Stimulated activated naive CD8-positive, alpha-beta T cell treated with anti-CD3 and anti-CD28 coated beads, Interleukin-15, amount 100 ng/mL, for 72 hours (primary cell): ENCODE results near the gene EML5.

Experiments used
- ATAC-seq: fragments of 150-1000 bp; cut with Tn5 transposase; 2 replicates; pipeline ENCODE4 v1.10.0; 2021; ENCODE audit warnings: mild to moderate bottlenecking, moderate library complexity
- DNase-seq, 2 donors: peaks; one replicate each; pipeline ENCODE4 v3.0.0; 2021 to 2022
- H3K27ac Mint-ChIP-seq, 2 donors: one replicate each; pipeline ENCODE4 v1.8.0; 2022; ENCODE audit warnings: mild to moderate bottlenecking in 2 of 2, mixed read lengths in 2 of 2, moderate library complexity in 2 of 2
- H3K27me3 Mint-ChIP-seq: one replicate; pipeline ENCODE4 v1.8.0; 2022; ENCODE audit warnings: mixed read lengths
- H3K4me1 Mint-ChIP-seq: one replicate; pipeline ENCODE4 v1.8.0; 2022; ENCODE audit warnings: mild to moderate bottlenecking, mixed read lengths
- H3K4me3 Mint-ChIP-seq, 2 donors: one replicate each; pipeline ENCODE4 v1.8.0; 2022; ENCODE audit warnings: mild to moderate bottlenecking in 2 of 2, mixed read lengths in 2 of 2, moderate library complexity in 1 of 2
- H3K9me3 Mint-ChIP-seq, 2 donors: one replicate each; pipeline ENCODE4 v1.8.0; 2022; ENCODE audit warnings: mixed read lengths in 2 of 2

Gene EML5

GRCh38 chr14:88792473-88793258 is at the start of gene EML5:
EML5 (minus strand) TSS chr14:88792953; CDS start chr14:88792503, 450 bp downstream.
- ATAC-seq (peak; percentile 80), DNase-seq (peak; percentile 89)
- Mint-ChIP-seq H3K9me3 (no peaks in the 10 kb centered on the region), H3K27me3 (peaks cover 5% of the 10 kb centered on the region), H3K27ac (peak within 1 kb of the TSS; percentile 86 to 96), H3K4me3 (peak within 1 kb of the TSS; percentile 91 to 92), H3K4me1 (peaks cover 22% of the 10 kb centered on the region)

- Mint-ChIP-seq H3K9me3 (no peaks in the 10 kb centered on the region), H3K27me3 (no peaks in the 10 kb centered on the region), H3K4me1 (no peaks in the 10 kb centered on the region), H3K27ac (no peak overlapping the region), H3K4me3 (no peak overlapping the region)
- ATAC-seq = no peak
- DNase-seq = no peak
These were observed 49.7 kb upstream of the EML5 start for GRCh38 chr14:88842414-88842813.

DNA sequence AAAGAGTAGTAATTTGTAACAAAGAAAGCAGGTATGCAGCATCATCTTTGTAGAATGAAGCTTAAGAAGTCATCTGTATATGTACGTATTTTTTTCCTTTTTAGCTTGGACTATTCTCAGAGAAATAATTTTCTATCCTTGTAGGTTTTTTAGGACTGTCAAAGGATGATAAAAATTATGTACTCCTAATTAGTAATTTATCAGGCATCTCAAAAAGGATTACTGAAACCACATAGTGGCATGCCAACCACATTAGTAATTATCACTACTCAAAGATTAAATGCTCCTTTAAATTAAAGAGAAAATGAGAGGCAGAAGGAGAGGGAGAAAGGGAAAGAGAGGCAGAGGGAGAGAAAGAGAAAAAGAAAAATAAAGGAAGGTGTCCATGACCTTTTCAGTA is 49.0 kb upstream of the EML5 start:
- DNase-seq = no peak
- no peaks in the 10 kb centered on the region for H3K9me3 Mint-ChIP-seq
- H3K4me3 Mint-ChIP-seq = no peak overlapping the region
- no peak overlapping the region for H3K27ac Mint-ChIP-seq
- no peaks in the 10 kb centered on the region for H3K4me1 Mint-ChIP-seq
- ATAC-seq = no peak
- no peaks in the 10 kb centered on the region for H3K27me3 Mint-ChIP-seq

GRCh38 chr14:88840926-88841325 is 48.2 kb upstream of the EML5 start:
- H3K4me3 Mint-ChIP-seq = no peak overlapping the region
- no peak overlapping the region for H3K27ac Mint-ChIP-seq
- H3K4me1 Mint-ChIP-seq = no peaks in the 10 kb centered on the region
- DNase-seq = no peak
- H3K27me3 Mint-ChIP-seq = no peaks in the 10 kb centered on the region
- no peaks in the 10 kb centered on the region for H3K9me3 Mint-ChIP-seq
- ATAC-seq = no peak

GRCh38 chr14:88838015-88838414 is 45.3 kb upstream of the EML5 start:
- DNase-seq = no peak
- Mint-ChIP-seq H3K4me3 (no peak overlapping the region), H3K9me3 (no peaks in the 10 kb centered on the region), H3K4me1 (no peaks in the 10 kb centered on the region), H3K27ac (no peak overlapping the region), H3K27me3 (peaks cover 8% of the 10 kb centered on the region)
- no peak for ATAC-seq

DNA sequence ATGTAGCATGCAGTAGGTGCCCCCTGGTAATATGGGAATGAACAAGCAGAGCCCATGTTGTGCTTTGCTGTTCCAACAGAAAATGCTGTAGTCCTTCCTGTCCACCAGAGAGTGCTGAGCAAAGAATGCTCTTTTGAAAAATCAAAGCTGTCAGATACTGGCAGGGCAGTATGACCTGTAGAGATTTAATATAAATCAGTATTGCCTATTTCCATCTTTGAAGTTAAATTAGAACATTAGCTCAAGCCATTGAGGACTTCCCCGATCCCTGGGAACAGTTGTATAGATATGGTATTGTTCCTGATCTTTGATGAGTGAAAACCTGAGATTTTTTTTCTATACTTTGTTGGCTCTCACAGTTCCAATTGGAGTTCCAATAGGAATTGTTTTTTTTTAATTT is 44.7 kb upstream of the EML5 start:
- ATAC-seq = no peak
- Mint-ChIP-seq H3K27me3 (peaks cover 8% of the 10 kb centered on the region), H3K9me3 (no peaks in the 10 kb centered on the region), H3K4me1 (peaks cover under 1% of the 10 kb centered on the region), H3K4me3 (no peak overlapping the region), H3K27ac (no peak overlapping the region)
- DNase-seq = no peak

- no peak for DNase-seq
- H3K4me1 Mint-ChIP-seq = peaks cover 9% of the 10 kb centered on the region
These were observed 42.9 kb upstream of the EML5 start for GRCh38 chr14:88835661-88836060.

GRCh38 chr14:88834883-88835431 is 42.2 kb upstream of the EML5 start:
- ATAC-seq (no peak), DNase-seq (no peak)
- peaks cover 8% of the 10 kb centered on the region for H3K27me3 Mint-ChIP-seq
- H3K4me3 Mint-ChIP-seq = no peak overlapping the region
- H3K9me3 Mint-ChIP-seq = no peaks in the 10 kb centered on the region
- no peak overlapping the region for H3K27ac Mint-ChIP-seq
- peaks cover 9% of the 10 kb centered on the region for H3K4me1 Mint-ChIP-seq

More at GRCh38 chr14:88835661-88836060, 42.9 kb upstream of the EML5 start:
- no peaks in the 10 kb centered on the region for H3K9me3 Mint-ChIP-seq
- H3K27ac Mint-ChIP-seq = no peak overlapping the region
- ATAC-seq = no peak
- H3K4me3 Mint-ChIP-seq = no peak overlapping the region
- peaks cover 8% of the 10 kb centered on the region for H3K27me3 Mint-ChIP-seq

DNA sequence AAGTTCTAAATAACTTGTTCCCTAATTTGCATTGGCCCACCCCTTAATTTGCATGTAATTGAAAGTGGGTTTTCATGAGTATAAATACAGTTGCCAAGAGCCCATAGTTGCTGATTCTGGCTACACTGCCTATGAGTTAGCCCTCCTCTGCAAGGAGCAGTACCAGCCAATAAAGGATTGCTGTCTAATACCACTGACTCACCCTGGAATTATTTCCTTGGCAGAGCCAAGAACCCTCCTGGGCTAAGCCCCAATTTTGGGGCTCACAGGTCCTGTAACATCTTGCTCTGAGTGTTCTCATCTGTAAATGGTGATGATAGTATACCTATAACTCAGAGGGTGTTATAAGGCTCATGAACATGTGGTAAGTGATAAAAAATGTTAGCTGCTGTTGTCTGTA is 38.5 kb upstream of the EML5 start:
- H3K9me3 Mint-ChIP-seq = no peaks in the 10 kb centered on the region

DNA sequence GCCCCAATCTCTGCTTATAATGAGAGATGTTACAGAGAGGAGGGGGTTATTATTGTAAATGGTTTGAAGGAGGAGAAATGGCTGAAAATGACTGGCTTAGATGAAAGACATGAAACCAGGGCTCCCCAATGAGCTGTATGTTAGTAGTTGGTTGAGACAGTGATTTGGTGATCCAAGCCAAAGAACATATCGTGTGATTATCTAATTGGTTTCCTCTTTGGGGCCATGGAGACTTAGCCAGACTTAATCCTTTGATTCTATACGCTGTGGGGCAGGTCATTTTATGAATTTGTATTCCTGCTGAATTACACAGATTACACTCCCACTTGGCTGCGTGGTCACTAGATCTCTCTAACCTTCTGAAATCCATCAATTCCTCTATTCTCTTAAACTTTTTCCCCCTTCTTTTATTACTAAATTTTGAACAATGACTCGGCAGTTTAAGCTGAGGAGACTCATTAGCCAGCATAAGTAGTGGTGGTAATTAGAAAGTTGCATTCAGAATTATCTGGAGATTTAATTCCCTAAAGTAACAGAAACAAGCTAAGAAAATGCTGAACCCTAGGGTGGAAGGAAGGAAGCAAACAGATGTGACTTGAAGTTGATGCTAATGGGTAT is 37.0 kb upstream of the EML5 start:
- peaks cover 17% of the 10 kb centered on the region for H3K4me1 Mint-ChIP-seq
- peaks cover 8% of the 10 kb centered on the region for H3K27me3 Mint-ChIP-seq
- DNase-seq (no peak), ATAC-seq (no peak)
- no peaks in the 10 kb centered on the region for H3K9me3 Mint-ChIP-seq
- H3K4me3 Mint-ChIP-seq = no peak overlapping the region
- H3K27ac Mint-ChIP-seq = peak overlapping the region in 1 of 2 donors; percentile 45

More for the DNA sequence above, 38.5 kb upstream of the EML5 start:
- DNase-seq = no peak
- peak; percentile 12 for ATAC-seq
- Mint-ChIP-seq H3K27me3 (peaks cover 8% of the 10 kb centered on the region), H3K27ac (no peak overlapping the region), H3K4me3 (no peak overlapping the region), H3K4me1 (peaks cover 9% of the 10 kb centered on the region)

- peak overlapping the region in 1 of 2 donors; percentile 45 for H3K27ac Mint-ChIP-seq
- peaks cover 17% of the 10 kb centered on the region for H3K4me1 Mint-ChIP-seq
- H3K27me3 Mint-ChIP-seq = peaks cover 7% of the 10 kb centered on the region
- no peak for ATAC-seq
- DNase-seq = no peak
- no peaks in the 10 kb centered on the region for H3K9me3 Mint-ChIP-seq
- no peak overlapping the region for H3K4me3 Mint-ChIP-seq
These were observed 36.4 kb upstream of the EML5 start for GRCh38 chr14:88829188-88829587.

DNA sequence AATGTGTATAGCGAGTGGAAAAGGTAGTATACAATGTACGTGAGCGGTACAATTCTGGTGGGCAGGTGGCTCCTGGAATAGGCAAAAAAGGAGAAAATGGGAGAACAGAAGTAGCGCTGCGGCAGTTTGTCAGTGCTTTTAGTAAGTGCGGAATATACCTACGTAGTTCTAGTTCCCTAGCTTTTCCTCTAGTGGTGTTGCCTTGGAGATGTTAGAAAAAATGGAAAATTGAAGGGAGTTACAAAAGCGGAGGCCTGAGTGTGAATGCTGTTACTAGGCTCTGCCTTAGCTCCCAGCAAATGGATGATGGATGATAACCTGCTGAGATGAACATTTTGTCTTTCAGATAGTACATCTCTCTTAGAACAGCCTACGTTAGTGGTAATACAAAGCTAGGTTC is 32.8 kb upstream of the EML5 start:
- H3K27me3 Mint-ChIP-seq = peaks cover under 1% of the 10 kb centered on the region
- peak overlapping the region; percentile 77 to 99 for H3K4me3 Mint-ChIP-seq
- DNase-seq (no peak), ATAC-seq (no peak)
- H3K4me1 Mint-ChIP-seq = peaks cover 8% of the 10 kb centered on the region
- H3K27ac Mint-ChIP-seq = peak overlapping the region in 1 of 2 donors; percentile 61
- no peaks in the 10 kb centered on the region for H3K9me3 Mint-ChIP-seq

DNA sequence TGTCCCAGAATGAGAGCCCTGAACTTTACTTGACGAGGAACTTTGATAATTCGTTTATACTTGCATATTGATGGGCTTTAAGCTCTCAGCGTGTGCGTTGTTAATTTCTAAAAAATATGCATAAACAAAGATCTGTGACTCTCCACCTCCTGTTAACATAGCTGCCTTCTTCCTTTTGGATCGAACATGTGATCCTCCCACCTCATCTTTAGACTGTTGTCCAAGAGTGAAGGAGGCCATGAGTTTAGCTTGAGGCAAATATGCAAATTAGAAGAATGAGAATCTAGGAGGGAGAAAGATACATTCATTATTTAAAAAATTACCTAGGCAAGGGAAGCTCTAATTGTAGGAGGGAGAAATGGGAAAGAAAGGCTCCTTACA is 32.3 kb upstream of the EML5 start:
- no peaks in the 10 kb centered on the region for H3K9me3 Mint-ChIP-seq
- no peak for ATAC-seq
- peaks cover 8% of the 10 kb centered on the region for H3K4me1 Mint-ChIP-seq
- peak overlapping the region in 1 of 2 donors; percentile 61 for H3K27ac Mint-ChIP-seq
- DNase-seq = no peak
- H3K4me3 Mint-ChIP-seq = peak overlapping the region; percentile 77 to 99
- H3K27me3 Mint-ChIP-seq = peaks cover 5% of the 10 kb centered on the region

DNA sequence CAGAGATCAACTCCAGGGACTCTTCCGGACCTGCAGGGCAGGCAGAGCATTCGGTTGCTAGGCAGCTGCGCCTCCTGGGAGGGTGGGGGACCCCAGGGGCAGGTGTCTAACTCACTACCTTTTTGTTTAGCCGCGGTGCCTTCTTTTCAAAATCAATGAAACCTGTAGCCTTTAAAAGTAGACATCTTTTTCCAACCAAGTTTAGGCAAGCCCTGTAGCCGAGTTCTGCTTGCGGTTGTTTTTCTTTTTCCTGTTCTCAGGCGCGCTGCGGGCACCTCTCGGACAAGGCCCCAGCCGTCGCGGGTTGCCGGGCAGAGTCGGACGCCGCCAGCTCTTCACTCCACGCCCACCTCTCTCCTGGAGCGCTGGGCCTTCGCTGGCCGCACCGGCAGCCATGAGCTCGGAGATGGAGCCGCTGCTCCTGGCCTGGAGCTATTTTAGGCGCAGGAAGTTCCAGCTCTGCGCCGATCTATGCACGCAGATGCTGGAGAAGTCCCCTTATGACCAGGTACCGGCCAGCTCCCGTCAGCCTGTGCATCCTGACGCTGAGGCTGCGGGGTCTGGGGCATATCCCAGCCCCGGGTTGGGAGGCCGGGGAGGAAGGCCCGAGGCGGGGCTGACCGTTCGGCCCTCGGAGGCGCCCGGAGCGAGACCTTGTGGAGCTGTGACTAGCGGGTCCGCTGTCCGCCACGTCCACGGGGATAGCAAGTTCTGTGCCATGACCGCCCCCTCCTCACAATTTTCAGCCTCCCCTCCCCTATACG is 31.7 kb upstream of the EML5 start, which contains the start of gene TTC8:
TTC8 (plus strand) TSS at position 338 of the 764 bp plus-strand sequence; CDS start at position 395, 57 bp downstream.
- peak within 1 kb of the TSS; percentile 99 to 100 for H3K27ac Mint-ChIP-seq
- DNase-seq = peak; percentile 87
- peak within 1 kb of the TSS; percentile 77 to 99 for H3K4me3 Mint-ChIP-seq
- H3K4me1 Mint-ChIP-seq = peaks cover 8% of the 10 kb centered on the region
- peak; percentile 98 for ATAC-seq
- peaks cover 10% of the 10 kb centered on the region for H3K27me3 Mint-ChIP-seq
- H3K9me3 Mint-ChIP-seq = no peaks in the 10 kb centered on the region

GRCh38 chr14:88823968-88824313 is 31.2 kb upstream of the EML5 start:
- ATAC-seq (peak; percentile 0), DNase-seq (no peak)
- H3K9me3 Mint-ChIP-seq = no peaks in the 10 kb centered on the region
- H3K4me1 Mint-ChIP-seq = peaks cover 8% of the 10 kb centered on the region
- peak overlapping the region; percentile 99 to 100 for H3K27ac Mint-ChIP-seq
- peaks cover 16% of the 10 kb centered on the region for H3K27me3 Mint-ChIP-seq
- peak overlapping the region; percentile 77 to 99 for H3K4me3 Mint-ChIP-seq
